GM12891 (cell line): ENCODE measurements around the gene NMRAL1.

Experiments used
- PAX5 ChIP-seq: IDR thresholded peaks from 2 replicates; pipeline ENCODE4 v1.6.1; 2011; ENCODE audit warnings: low read length, moderate library complexity, mild to moderate bottlenecking; ENCODE audit not compliant: insufficient read depth, severe bottlenecking
- POLR2A ChIP-seq: IDR thresholded peaks from 2 replicates; pipeline ENCODE4 v1.6.1; 2011; ENCODE audit warnings: low read depth, low read length, control low read depth
- POLR2AphosphoS5 ChIP-seq: IDR thresholded peaks from 2 replicates; pipeline ENCODE4 v1.6.1; 2011; ENCODE audit warnings: low read depth, low read length, control low read depth
- TAF1 ChIP-seq: IDR thresholded peaks from 2 replicates; pipeline ENCODE4 v1.6.1; 2011; ENCODE audit warnings: low read depth, low read length, control low read depth

GRCh38 chr16:4494746-4495490, 20.5 kb upstream of the NMRAL1 start:
- TF ChIP-seq POLR2AphosphoS5 (no peak), POLR2A (no peak), TAF1 (no peak), PAX5 (no peak)
